ENCODE data around the gene TEX12.

GRCh38 chr11:112206071-112206470, 38.9 kb downstream of the TEX12 start:
- no peak for TF ChIP-seq CTCF (conservative IDR thresholded peaks at IDR 0.05; ENCODE audit: low read depth in 2 of 2)
- TF ChIP-seq EZH2 (IDR thresholded peaks at IDR 0.05; ENCODE audit: low read depth, unreplicated experiment), result no peak
- no peak for TF ChIP-seq CREB1 (CRISPR knock-in tag; IDR thresholded peaks at IDR 0.05; ENCODE audit: low read depth)
- TF ChIP-seq EZH2phosphoT487 (IDR thresholded peaks at IDR 0.05; ENCODE audit: unreplicated experiment), result no peak
- no peak for TF ChIP-seq POLR2AphosphoS5 (IDR thresholded peaks at IDR 0.05; ENCODE audit: low read depth)
- no peak for TF ChIP-seq STAT1 (IDR thresholded peaks at IDR 0.05; ENCODE audit: unreplicated experiment)
- no peak for TF ChIP-seq ZNF114 (CRISPR knock-in tag; IDR thresholded peaks at IDR 0.05)
- TF ChIP-seq JUNB (IDR thresholded peaks at IDR 0.05; ENCODE audit: unreplicated experiment), result no peak
- TF ChIP-seq REST (IDR thresholded peaks at IDR 0.05; ENCODE audit: unreplicated experiment), result no peak
